GM12873 (cell line): Measurements from ENCODE around the gene PAK5.

ENCODE experiments used
- CTCF ChIP-seq: IDR thresholded peaks from 2 replicates; pipeline ENCODE4 v1.5.1; 2012; ENCODE audit warnings: low read depth, mild to moderate bottlenecking, moderate library complexity, low read length, control low read depth; ENCODE audit not compliant: insufficient read depth; ENCODE audit errors: missing control alignments

The PAK5 gene

GRCh38 chr20:9501473-9501872 is 337.4 kb downstream of the PAK5 start:
- TF ChIP-seq CTCF = no peak

- no peak for TF ChIP-seq CTCF
These were observed 338.8 kb downstream of the PAK5 start for GRCh38 chr20:9500121-9500520.

- TF ChIP-seq CTCF = no peak
These were observed 339.6 kb downstream of the PAK5 start for GRCh38 chr20:9499126-9499899.

GRCh38 chr20:9498322-9498721 is 340.6 kb downstream of the PAK5 start:
- TF ChIP-seq CTCF = no peak

GRCh38 chr20:9496155-9496554 is 342.7 kb downstream of the PAK5 start:
- TF ChIP-seq CTCF = no peak

- no peak for TF ChIP-seq CTCF
These were observed 343.2 kb downstream of the PAK5 start for GRCh38 chr20:9495701-9496100.

- TF ChIP-seq CTCF = no peak
These were observed 345.1 kb downstream of the PAK5 start for GRCh38 chr20:9493803-9494202.
